Uterus (tissue), 4 donors: Measurements from ENCODE around the gene ZNF598. TPM values are rescaled to one million over a fixed set of nuclear protein-coding genes. Genes with fewer than 3 reads are reported as not detected.
"Not testable (repeated sequence)": the region's sequence is repeated elsewhere in the genome, so short reads cannot be mapped to it uniquely, and the experiment has no call there.

Experiments
- DNase-seq, 2 donors: peaks; one replicate each; pipeline ENCODE4 v3.0.0-alpha.2; 2019 to 2020
- H3K27ac ChIP-seq, 2 donors: fragments of 200-600 bp; sonication (generic); 1 replicate in 1 of 2; 2 replicates in 1 of 2; pipeline ENCODE4 v1.5.1; 2016 to 2018
- H3K27me3 ChIP-seq, 2 donors: fragments of 200-600 bp; sonication (generic); one replicate each; pipeline ENCODE4 v1.5.1; 2018 to 2019; ENCODE audit warnings: control low read depth in 1 of 2
- H3K36me3 ChIP-seq, 2 donors: fragments of 200-600 bp; sonication (generic); one replicate each; pipeline ENCODE4 v1.5.1; 2019; ENCODE audit warnings: control low read depth in 1 of 2
- H3K4me1 ChIP-seq, 2 donors: fragments of 200-600 bp; sonication (generic); one replicate each; pipeline ENCODE4 v1.5.1; 2018 to 2019; ENCODE audit warnings: control low read depth in 1 of 2
- H3K4me3 ChIP-seq, 2 donors: fragments of 200-600 bp; sonication (generic); 1 replicate in 1 of 2; 2 replicates in 1 of 2; pipeline ENCODE4 v1.5.1; 2018 to 2019; ENCODE audit warnings: mild to moderate bottlenecking in 1 of 2
- H3K9me3 ChIP-seq, 2 donors: fragments of 200-600 bp; sonication (generic); one replicate each; pipeline ENCODE4 v1.5.1; 2019; ENCODE audit warnings: control low read depth in 1 of 2
- POLR2A ChIP-seq, 2 donors: fragments of 450-650 bp; IDR thresholded peaks; one replicate each; pipeline ENCODE4 v1.6.1; 2016; ENCODE audit warnings: antibody characterized with exemption in 2 of 2, mild to moderate bottlenecking in 1 of 2, moderate library complexity in 1 of 2
- intact Hi-C: fragments of 100-400 bp; cut with DNase I; formaldehyde crosslinking; loops from one replicate; pipeline ENCODE4 v1.15.1; 2023; ENCODE audit warnings: low total_unique reads
- total RNA-seq, 4 donors: library from RNA; depleted of rRNA in 3 of 4; stranded (reverse); fragments of >200 nt in 3 of 4; gene quantifications; one replicate each; pipeline versions ENCODE4 v1.1.0 to v1.2.4, GENCODE V29; 2014 to 2023
- TF ChIP-seq, protein P1 (sequence below), 4 experiments: fragments of 200-600 bp in 2 of 4; fragments of 450-650 bp in 2 of 4; sonication (generic) in 2 of 4; IDR thresholded peaks; one replicate each; pipeline ENCODE4 v1.5.1; 2016 to 2019; ENCODE audit warnings: antibody characterized with exemption in 4 of 4, mild to moderate bottlenecking in 2 of 4, moderate library complexity in 1 of 4
- donor health status: DM: yes; HTN: yes; CAD: no.

ZNF598 gene
- total RNA-seq, 4 donors from 2014 or later: 16.9 to 50.0 (median 34.6) TPM

DNA sequence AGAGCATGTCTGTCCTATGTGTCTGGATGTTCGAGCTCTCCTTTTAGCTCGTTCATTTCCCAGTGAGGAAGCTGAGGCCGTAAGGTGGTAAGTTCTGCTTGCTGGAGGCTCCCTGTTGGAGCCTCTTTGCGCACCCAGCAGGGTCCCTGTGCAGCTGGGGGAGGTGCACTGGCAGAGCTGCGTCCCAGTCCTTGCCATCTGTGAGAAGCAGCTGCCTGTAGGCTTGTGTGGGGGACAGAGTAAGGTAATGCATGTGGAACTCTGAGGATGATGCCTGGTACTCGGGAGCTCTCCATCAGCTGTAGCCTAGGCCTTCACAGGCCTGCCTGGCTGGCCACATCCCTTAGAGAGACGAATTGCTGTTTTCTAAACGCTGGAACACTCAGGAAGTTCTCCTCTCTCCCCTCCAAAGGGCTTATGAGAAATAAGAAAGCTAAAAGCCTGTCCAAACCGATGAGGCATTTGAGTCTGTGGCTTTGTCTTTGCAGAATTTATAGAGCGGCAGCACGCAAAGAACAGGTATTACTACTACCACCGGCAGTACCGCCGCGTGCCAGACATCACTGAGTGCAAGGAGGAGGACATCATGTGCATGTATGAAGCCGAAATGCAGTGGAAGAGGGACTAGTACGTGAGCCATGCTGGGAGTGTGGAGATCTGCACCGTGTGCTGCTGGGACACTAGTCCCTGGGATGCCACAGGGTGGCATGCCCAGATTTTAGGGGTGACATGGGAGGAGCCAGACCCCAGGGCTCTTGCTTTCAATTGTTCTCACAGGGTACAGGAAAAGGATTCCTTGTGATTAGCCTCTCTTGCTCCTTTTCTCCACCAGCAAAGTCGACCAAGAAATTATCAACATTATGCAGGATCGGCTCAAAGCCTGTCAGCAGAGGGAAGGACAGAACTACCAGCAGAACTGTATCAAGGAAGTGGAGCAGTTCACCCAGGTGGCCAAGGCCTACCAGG, 48.7 kb downstream of the ZNF598 start:
- intact Hi-C loops: no loop called here
- Histone ChIP-seq H3K9me3 (no peaks in the 10 kb centered on the region), H3K4me1 (peaks cover 0 to 4% of the 10 kb centered on the region in 2 donors), H3K36me3 (no peaks in the 10 kb centered on the region), H3K27ac (no peak overlapping the region), H3K4me3 (no peak overlapping the region), H3K27me3 (no peaks in the 10 kb centered on the region)
- no peak for DNase-seq
- TF ChIP-seq POLR2A (IDR thresholded peaks at IDR 0.05): no peak
- TF ChIP-seq, protein P1, sequence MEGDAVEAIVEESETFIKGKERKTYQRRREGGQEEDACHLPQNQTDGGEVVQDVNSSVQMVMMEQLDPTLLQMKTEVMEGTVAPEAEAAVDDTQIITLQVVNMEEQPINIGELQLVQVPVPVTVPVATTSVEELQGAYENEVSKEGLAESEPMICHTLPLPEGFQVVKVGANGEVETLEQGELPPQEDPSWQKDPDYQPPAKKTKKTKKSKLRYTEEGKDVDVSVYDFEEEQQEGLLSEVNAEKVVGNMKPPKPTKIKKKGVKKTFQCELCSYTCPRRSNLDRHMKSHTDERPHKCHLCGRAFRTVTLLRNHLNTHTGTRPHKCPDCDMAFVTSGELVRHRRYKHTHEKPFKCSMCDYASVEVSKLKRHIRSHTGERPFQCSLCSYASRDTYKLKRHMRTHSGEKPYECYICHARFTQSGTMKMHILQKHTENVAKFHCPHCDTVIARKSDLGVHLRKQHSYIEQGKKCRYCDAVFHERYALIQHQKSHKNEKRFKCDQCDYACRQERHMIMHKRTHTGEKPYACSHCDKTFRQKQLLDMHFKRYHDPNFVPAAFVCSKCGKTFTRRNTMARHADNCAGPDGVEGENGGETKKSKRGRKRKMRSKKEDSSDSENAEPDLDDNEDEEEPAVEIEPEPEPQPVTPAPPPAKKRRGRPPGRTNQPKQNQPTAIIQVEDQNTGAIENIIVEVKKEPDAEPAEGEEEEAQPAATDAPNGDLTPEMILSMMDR (IDR thresholded peaks at IDR 0.05): no peak

DNA sequence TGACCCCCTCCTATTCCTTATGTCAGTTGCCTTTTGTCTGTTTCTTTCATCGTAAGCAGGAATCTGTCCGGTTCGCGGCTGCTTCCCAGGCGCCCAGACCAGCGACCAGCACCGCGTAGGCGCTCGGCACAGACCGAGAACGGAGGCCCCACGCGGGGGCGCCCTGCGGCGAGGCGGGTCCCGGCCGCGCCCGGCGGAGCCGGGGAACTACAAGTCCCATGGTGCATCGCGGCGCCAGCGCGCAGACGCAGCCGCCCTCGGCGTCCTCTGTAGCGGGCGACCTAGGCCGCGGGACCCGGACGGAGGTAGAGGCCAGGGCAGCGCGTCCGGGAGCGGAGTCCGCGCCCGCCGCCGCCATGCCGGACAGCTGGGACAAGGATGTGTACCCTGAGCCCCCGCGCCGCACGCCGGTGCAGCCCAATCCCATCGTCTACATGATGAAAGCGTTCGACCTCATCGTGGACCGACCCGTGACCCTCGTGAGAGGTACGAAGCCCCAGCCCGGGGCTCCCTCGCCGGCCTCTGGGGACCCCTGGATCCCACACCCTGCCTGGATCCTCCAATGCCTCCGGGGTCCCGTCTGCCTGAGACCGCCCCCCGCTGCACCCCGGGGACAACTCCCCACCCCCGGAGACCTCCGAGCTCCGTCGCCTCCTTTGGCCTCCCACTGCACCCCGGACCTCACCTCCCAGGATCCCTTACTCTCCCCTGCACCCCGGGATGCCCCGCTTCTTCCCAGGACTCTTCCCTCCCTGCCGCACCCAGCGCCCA, 50.2 kb downstream of the ZNF598 start, which contains the start of gene NDUFB10:
TSS of gene NDUFB10 (plus strand) at position 270 of the 771 bp plus-strand sequence. CDS start at position 357, 87 bp downstream.
- H3K4me1 ChIP-seq: no peaks in the 10 kb centered on the region
- H3K27ac ChIP-seq: peak within 1 kb of the TSS; percentile 67 to 81
- H3K4me3 ChIP-seq: peak within 1 kb of the TSS; percentile 57 to 63
- no peaks in the 10 kb centered on the region for H3K36me3 ChIP-seq
- peak; percentile 87 to 94 for DNase-seq
- no peaks in the 10 kb centered on the region for H3K9me3 ChIP-seq
- intact Hi-C loops: no loop called here
- peak; percentile 90 for TF ChIP-seq POLR2A (IDR thresholded peaks at IDR 0.05)
- TF ChIP-seq, protein P1 (IDR thresholded peaks at IDR 0.05): peak; percentile 69 to 89 (median 76)
- H3K27me3 ChIP-seq: no peaks in the 10 kb centered on the region

DNA sequence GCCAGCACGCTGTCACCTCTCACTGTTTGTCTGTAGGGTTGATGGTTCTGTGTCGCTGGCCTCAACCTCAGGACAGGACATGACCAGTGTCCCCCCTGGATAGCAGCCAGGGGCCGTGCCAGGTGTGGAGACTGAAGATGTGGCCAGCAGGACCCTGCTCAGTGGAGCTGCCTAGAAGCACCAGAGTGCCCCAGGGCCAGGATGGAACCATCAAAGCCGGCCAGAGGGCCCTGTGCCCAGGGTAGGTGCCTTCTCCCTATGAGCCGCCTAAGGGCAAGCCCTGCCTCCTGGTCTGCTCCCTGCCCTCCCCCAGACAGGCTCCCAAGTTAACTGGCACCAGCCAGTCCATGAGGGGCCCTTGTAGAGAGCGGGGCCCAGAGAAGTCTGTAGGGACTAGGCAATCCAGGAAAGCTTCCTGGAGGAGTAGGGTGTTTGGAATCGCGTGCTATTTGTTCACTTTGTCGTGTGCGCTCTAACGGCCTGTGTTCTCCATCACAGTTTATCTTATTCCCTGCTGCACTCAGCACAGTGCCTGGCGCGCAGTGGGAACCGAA, 50.8 kb downstream of the ZNF598 start:
- no peaks in the 10 kb centered on the region for H3K9me3 ChIP-seq
- no peaks in the 10 kb centered on the region for H3K36me3 ChIP-seq
- H3K4me1 ChIP-seq: no peaks in the 10 kb centered on the region
- peak overlapping the region; percentile 67 to 81 for H3K27ac ChIP-seq
- intact Hi-C loops: no loop called here
- no peaks in the 10 kb centered on the region for H3K27me3 ChIP-seq
- H3K4me3 ChIP-seq: peak overlapping the region in 1 of 2 donors; percentile 63
- no peak for TF ChIP-seq POLR2A (IDR thresholded peaks at IDR 0.05)
- TF ChIP-seq, protein P1 (IDR thresholded peaks at IDR 0.05): no peak
- DNase-seq: peak; percentile 39 to 46

DNA sequence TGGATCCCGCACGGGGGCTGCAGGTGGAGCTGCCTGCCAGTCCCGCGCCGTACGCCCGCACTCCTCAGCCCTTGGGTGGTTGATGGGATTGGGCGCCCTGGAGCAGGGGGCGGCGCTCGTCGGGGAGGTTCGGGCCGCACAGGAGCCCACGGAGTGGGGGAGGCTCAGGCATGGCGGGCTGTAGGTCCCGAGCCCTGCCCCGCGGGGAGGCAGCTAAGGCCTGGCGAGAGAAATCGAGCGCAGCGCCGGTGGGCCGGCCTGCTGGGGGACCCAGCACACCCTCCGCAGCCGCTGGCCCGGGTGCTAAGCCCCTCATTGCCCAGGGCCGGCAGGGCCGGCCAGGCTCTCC, 51.5 kb downstream of the ZNF598 start:
- H3K36me3 ChIP-seq, H3K4me1 ChIP-seq, H3K27me3 ChIP-seq, H3K27ac ChIP-seq, H3K9me3 ChIP-seq, H3K4me3 ChIP-seq, intact Hi-C loops: not testable (repeated sequence)
- peak in 1 of 2 donors; percentile 22 for DNase-seq

DNA sequence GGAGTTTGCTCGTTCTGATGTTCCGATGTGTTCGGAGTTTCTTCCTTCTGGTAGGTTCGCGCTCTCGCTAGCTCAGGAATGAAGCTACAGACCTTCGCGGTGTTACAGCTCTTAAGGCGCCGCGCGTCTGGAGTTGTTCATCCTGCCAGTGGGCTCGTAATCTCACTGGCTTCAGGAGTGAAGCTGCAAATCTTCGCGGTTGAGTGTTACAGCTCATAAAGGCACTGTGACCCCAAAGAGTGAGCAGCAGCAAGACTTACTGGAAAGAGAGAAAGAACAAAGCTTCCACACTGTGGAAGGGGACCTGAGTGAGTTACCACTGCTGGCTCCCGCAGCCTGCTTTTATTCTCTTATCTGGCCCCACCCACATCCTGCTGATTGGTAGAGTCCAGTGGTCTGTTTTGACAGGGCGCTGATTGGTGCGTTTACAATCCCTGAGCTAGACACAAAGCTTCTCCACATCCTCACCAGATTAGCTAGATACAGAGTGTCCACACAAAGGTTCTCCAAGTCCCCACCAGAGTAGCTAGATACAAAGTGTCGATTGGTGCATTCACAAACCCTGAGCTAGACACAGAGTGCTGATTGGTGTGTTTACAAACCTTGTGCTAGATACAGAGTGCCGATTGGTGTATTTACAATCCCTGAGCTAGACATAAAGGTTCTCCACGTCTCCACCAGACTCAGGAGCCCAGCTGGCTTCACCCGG, 52.0 kb downstream of the ZNF598 start:
- H3K27ac ChIP-seq, H3K36me3 ChIP-seq, H3K4me1 ChIP-seq, H3K27me3 ChIP-seq, DNase-seq, H3K9me3 ChIP-seq, H3K4me3 ChIP-seq, intact Hi-C loops: not testable (repeated sequence)
